NCI-H460 (cell line): ENCODE measurements around the gene SFT2D3. TPM values are rescaled to one million over a fixed set of nuclear protein-coding genes. Genes with fewer than 3 reads are reported as not detected.
"Not testable (repeated sequence)": the region's sequence is repeated elsewhere in the genome, so short reads cannot be mapped to it uniquely, and the experiment has no call there.

Experiments
- DNase-seq: peaks from one replicate; pipeline ENCODE4 v3.0.0-alpha.2; 2016; ENCODE audit warnings: low read depth; ENCODE audit errors: extremely low read depth
- total RNA-seq: library from RNA; depleted of rRNA; stranded (reverse); fragments of >200 nt; shearing (Covaris generic); gene quantifications from 2 replicates; pipeline ENCODE4 v1.2.3, GENCODE V29; 2014; rRNA removed

The SFT2D3 gene
- total RNA-seq, 1 experiment from 2014 or later, result 7.4 TPM

DNA sequence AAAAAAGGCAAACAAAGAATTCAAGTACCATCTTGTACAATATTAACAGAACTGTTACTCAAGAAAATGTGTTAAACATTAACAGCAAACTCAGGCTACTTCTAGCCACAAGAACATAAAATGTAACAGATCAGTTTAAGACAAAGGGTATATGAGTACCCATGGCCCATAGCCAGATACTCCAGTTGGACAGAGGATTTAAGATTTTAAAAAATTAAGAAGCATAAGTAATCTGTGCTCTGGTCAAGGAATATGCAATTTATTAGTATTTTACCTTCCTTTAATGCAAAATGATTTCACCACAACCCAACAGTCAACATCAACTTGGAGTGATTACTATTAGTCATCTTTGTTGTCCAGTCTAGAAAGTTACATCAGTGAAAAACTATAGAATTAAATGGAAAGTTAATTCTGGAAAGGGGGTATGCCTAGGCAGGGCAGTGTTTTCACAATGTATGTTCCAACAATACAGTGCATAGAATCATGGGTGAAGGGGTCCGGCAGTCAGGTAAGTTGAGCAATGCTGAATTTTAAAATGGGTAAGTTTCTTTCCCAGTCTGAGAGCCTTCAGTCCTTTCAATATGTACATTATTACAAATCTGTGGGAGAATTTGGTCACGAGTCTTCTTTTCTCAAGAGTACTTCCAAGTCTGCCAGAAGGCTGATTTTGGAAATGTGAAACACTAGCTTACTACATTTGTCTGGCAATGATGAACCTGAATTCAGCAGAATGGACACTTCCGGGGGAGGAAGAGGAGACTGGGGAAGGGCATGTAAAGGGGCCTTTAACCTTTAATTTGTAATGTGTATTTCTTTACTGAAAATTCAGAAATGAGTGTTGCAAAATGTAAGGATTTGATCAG is 34.5 kb downstream of the SFT2D3 start:
- no peak for DNase-seq

DNA sequence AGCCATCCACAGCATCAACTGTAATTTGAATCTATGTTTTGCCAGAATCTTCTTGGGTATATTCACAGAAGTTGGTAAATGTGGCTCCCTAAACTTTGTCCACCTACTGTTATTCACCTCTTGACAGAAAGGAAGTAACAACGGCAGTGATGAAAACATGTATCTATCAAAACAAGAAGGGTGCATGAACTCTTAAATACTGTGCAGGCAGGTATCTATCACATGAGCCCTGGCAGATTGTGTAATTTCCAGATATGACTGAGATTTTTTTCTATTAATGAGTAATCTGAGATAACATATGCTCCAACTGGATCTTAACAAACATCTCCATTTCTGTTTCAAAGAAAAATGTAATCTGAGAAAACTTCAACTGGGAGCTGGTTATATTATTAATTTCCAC is 36.6 kb downstream of the SFT2D3 start:
- DNase-seq, result no peak

DNA sequence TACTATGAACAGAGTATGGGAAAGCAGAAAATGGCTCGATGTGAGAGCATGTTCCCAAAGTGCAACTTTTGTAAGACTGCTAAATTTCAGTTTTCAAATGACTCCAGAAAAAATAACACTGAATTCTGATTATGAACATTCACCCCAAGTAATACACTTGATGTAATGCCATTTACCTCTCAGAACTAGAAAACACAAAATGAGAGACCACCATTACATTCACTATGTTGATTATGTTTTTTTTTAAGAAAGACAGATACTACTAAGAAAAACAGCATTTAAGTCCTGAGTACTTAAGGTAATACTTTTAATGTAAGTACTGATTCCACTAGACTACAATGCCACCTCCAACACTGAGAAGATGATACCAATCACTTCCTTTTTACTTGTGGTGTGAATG is 38.5 kb downstream of the SFT2D3 start:
- no peak for DNase-seq

DNA sequence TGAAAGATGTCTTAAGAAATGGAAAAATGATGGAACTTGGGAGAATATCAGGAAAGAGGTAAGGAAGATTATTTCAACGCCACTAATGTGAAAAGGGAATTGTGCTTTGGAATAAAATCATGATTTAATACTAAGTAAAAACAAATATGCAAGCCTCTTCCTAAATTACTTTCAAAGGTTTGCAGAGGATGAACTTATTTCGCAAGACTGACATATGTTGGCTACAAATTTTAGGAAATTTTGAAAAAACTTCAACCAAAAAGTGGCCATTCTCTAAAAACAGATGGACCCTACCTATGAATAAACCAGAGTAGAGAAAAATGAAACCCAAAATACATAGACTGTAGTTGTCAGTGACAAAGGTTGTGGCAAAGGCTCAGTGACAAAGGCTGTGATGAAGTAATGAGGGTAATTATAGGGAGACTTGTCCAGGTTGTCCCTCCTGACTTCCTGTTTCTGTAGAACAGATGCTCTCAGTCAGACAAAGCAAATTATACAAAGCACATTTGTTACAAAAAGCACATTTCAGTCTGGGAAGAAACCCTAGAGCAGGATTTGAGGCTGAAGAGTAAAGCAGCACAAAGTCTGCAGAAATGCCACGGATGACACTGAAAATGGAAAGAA is 39.5 kb downstream of the SFT2D3 start:
- no peak for DNase-seq

DNA sequence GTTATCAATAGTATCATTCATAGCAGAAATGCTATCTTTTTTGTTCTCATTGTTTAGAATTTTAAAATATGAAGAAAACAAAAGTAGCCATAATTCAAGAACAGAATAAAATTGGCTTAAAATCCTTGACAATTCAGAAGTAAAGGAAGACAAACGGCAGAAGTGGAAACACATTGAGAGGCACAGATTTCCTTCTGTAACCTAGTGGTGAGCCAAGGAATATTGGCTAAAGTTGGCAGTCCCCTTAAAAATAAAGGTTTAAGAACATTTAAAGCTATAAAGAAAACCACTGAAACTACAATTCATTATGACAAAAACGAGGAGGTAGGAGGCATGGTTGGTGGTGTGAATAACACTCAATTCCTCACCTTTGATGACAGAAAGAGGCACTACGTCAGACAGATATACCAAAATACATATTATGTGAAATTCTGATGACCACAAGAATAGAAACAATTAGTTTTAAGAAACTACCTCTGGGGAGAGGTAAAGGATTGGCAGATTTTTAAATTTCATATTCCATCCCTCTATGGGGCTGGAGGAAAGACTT is 42.3 kb downstream of the SFT2D3 start:
- no peak for DNase-seq

DNA sequence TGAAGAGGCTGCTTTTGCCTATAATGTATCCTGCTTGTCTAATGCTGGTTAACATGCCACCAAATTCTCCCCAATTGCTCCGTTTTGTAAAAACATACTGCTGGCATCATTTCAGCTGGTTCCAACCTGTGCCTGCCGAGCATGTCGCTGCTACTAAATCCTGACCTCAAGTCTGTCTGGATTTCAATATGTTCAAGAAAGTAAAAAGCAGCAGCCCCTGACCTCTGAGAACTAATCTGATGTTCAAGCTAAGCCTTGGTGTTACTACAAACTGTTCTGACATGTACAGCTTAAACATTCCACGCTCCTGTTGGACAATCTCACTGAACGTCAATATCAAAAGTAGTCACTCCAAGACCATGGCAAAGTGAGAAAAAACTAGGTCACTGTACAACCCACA is 46.3 kb downstream of the SFT2D3 start:
- DNase-seq, result no peak

DNA sequence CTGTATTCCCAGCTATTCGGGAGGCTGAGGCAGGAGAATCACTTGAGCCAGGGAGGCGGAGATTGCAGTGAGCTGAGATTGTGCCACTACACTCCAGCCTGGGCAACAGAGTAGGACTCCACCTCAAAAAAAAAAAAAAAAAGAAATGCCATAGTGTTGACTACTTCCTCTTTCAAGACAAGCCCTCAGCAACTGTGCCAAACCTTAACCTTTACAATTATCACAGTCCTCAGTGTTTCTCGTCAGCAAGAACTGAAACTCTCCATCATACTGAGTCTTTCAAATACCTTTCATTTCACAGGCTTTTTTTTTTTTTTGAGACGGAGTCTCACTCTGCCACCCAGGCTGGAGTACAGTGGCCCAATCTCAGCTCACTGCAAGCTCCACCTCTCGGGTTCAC is 48.2 kb downstream of the SFT2D3 start:
- DNase-seq, result not testable (repeated sequence)

DNA sequence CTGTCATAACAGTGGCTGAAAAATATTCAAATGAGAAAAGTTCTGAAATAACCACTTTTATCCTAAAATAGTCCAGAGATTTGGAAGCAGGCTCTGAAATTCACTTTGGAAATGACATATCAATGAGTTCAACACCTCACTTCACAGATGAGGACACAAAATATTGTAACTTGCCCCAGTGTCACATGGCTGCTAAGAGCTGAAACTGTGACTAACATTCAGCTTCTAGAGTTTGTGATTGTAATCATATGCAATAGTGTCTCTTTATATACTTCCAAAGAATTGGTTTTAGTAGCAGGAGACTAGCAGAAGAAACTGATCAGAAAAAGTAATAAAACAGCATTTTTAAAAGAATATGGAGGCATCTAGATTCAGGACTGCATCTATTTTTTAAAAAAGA is 52.1 kb downstream of the SFT2D3 start:
- DNase-seq, result no peak

DNA sequence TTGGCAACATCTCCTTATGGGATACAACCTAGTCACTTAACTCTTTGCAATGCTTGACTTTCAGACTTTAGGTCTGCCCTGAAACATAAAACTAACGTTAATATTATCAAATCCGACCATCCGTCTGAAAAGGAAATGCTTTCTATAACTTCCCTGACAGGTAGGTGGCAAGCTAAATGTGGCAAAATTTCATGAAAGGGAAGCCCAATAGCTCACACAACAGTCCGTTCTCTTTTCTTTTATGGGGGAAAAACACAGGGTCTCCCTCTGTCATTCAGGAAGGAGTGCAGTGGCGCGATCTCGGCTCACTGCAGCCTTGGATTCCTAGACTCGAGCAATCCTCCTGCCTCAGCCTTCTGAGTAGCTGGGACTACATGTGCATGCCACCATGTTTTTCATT is 52.9 kb downstream of the SFT2D3 start:
- no peak for DNase-seq

Other genes with a start within 250 kb of the SFT2D3 start
- gene IWS1, start 175.0 kb upstream of the SFT2D3 start, total RNA-seq, result 49.7 and 49.8 TPM in 2 replicates
- not detected in 2 replicates for gene MYO7B, start 165.8 kb upstream of the SFT2D3 start, total RNA-seq
- gene GPR17, start 55.3 kb upstream of the SFT2D3 start, total RNA-seq, result not detected in 2 replicates
- gene LIMS2, start 26.0 kb upstream of the SFT2D3 start, total RNA-seq, result not detected in 2 replicates
- gene WDR33, start 109.7 kb downstream of the SFT2D3 start, total RNA-seq, result 28.5 and 32.7 TPM in 2 replicates
- gene POLR2D, start 156.7 kb downstream of the SFT2D3 start, total RNA-seq, result 34.4 and 44.1 TPM in 2 replicates
- gene AMMECR1L, start 184.5 kb downstream of the SFT2D3 start, total RNA-seq, result 32.1 and 33.4 TPM in 2 replicates